Thoracic aorta (tissue), 2 donors: ENCODE results near the gene SGTA. TPM values are rescaled to one million over a fixed set of nuclear protein-coding genes. Genes with fewer than 3 reads are reported as not detected.

ENCODE experiments used
- ATAC-seq: fragments of 150-250 bp; one replicate; pipeline ENCODE4 v1.8.0; 2017; ENCODE audit warnings: low read depth; ENCODE audit not compliant: insufficient number of reproducible peaks, low FRiP score
- DNase-seq: peaks from one replicate; pipeline ENCODE4 v3.0.0-alpha.2; 2020; ENCODE audit warnings: low spot score
- H3K27ac ChIP-seq, 2 donors: fragments of 200-600 bp; sonication (generic); 1 replicate in 1 of 2; 2 replicates in 1 of 2; pipeline ENCODE4 v1.5.1; 2016; ENCODE audit warnings: mild to moderate bottlenecking in 2 of 2, moderate library complexity in 2 of 2
- H3K27me3 ChIP-seq: fragments of 200-600 bp; sonication (generic); replicated peaks from 2 replicates; pipeline ENCODE4 v1.6.0; 2016; ENCODE audit warnings: mild to moderate bottlenecking; ENCODE audit not compliant: insufficient read depth
- H3K36me3 ChIP-seq: fragments of 200-600 bp; sonication (generic); one replicate; pipeline ENCODE4 v1.5.1; 2016
- H3K4me1 ChIP-seq, 2 donors: fragments of 200-600 bp; sonication (generic); 1 replicate in 1 of 2; 2 replicates in 1 of 2; pipeline versions ENCODE4 v1.5.1 to v1.6.0; 2016; ENCODE audit warnings: low read depth in 2 of 2, mild to moderate bottlenecking in 1 of 2; ENCODE audit not compliant: control insufficient read depth in 1 of 2
- H3K4me3 ChIP-seq: fragments of 200-600 bp; sonication (generic); 2 replicates; pipeline ENCODE4 v1.5.1; 2016; ENCODE audit warnings: mild to moderate bottlenecking
- H3K9me3 ChIP-seq: fragments of 200-600 bp; sonication (generic); 2 replicates; pipeline ENCODE4 v1.5.1; 2016
- total RNA-seq, 2 donors: library from RNA; depleted of rRNA; stranded (reverse); fragments of >200 nt; gene quantifications; one replicate each; pipeline versions ENCODE4 v1.1.0 to v1.2.3, GENCODE V29; 2016
- TF ChIP-seq, protein P1 (sequence below): fragments of 200-600 bp; sonication (generic); IDR thresholded peaks from one replicate; pipeline ENCODE4 v1.5.1; 2019; ENCODE audit warnings: antibody characterized with exemption

SGTA gene
- total RNA-seq, 2 donors from 2014 or later, result 43.7 to 46.4 TPM

DNA sequence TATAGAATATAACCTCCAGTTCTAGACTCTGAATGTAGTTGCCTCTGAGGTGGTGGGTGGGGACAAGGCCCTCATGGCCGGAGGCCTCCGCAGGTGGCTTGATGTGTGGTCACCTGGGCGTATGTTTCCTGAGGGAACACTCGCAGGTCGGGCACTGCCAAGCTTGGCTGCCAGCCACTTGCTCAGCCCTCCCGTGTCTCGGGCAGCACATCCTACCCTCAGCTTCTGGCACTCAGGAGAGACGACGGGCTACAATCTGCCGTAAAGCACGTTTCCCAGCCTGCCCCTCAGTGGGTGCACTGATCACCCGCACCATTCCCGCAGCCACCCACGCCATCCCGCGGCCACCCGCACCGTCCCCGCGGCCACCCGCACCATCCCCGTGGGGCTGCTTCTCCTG is 17.4 kb upstream of the SGTA start:
- TF ChIP-seq, protein P1, sequence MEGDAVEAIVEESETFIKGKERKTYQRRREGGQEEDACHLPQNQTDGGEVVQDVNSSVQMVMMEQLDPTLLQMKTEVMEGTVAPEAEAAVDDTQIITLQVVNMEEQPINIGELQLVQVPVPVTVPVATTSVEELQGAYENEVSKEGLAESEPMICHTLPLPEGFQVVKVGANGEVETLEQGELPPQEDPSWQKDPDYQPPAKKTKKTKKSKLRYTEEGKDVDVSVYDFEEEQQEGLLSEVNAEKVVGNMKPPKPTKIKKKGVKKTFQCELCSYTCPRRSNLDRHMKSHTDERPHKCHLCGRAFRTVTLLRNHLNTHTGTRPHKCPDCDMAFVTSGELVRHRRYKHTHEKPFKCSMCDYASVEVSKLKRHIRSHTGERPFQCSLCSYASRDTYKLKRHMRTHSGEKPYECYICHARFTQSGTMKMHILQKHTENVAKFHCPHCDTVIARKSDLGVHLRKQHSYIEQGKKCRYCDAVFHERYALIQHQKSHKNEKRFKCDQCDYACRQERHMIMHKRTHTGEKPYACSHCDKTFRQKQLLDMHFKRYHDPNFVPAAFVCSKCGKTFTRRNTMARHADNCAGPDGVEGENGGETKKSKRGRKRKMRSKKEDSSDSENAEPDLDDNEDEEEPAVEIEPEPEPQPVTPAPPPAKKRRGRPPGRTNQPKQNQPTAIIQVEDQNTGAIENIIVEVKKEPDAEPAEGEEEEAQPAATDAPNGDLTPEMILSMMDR, result no peak
- ATAC-seq, result no peak
- Histone ChIP-seq H3K4me3 (no peak overlapping the region), H3K36me3 (peaks cover 19% of the 10 kb centered on the region), H3K4me1 (no peaks in the 10 kb centered on the region), H3K9me3 (no peaks in the 10 kb centered on the region), H3K27me3 (no peaks in the 10 kb centered on the region), H3K27ac (no peak overlapping the region)
- no peak for DNase-seq

DNA sequence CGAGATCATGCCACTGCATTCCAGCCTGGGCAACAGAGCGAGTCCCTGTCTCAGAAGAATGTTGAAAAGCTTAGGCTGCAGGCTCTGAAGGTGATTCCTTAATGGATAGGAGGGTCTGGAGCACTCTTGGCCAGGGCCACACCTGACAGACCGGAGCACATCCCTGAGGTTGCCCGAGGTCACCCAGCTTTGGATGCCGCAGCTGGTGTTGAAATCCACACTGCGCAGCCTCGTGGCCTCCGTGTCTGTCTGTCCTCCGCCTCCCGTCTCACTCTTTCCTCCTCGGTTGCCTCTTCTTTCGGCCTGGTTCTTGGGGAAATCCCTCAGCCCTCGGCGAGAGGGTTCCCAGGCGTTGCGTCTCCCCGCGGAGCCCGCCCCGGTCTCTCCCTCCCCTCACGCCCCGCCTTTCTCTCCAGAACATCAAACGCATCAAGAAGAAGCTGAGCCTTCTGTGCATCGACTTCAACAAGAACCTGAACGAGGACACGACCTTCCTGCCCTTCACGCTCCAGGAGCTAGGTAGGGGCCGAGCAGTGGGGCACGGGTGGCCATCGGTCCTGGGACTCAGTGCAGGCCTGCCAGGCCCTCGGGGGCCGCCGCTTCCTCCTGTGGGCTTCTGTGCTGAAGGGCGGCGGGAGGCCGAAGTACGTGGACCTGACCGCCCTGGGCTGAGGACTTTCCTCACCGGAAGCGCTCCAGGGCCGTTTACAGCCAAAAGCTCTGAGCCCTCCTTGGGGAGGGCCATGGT is 16.4 kb upstream of the SGTA start:
- TF ChIP-seq, protein P1, result no peak
- no peak for DNase-seq
- ATAC-seq, result no peak
- Histone ChIP-seq H3K27ac (no peak overlapping the region), H3K4me1 (no peaks in the 10 kb centered on the region), H3K36me3 (peaks cover 13% of the 10 kb centered on the region), H3K9me3 (no peaks in the 10 kb centered on the region), H3K27me3 (no peaks in the 10 kb centered on the region), H3K4me3 (no peak overlapping the region)

DNA sequence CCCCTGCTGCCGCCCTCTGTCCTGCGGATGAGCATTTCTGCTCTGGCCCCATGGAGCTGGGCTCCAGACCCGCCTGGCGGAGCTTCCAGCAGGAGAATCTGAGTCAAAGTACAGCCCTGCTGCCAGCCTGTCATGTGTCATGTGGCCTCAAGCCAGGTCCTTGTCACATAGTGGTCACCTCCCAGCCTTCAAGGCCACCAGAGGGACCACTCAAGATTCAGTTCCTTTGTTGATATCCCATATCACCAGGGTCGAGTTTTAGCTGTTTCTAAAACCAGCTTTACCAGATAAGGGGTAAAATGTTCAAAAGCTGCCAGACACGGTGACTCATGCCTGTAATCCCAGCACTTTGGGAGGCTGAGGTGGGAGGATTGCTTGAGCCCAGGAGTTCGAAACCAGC is 15.7 kb upstream of the SGTA start:
- TF ChIP-seq, protein P1, result no peak

DNA sequence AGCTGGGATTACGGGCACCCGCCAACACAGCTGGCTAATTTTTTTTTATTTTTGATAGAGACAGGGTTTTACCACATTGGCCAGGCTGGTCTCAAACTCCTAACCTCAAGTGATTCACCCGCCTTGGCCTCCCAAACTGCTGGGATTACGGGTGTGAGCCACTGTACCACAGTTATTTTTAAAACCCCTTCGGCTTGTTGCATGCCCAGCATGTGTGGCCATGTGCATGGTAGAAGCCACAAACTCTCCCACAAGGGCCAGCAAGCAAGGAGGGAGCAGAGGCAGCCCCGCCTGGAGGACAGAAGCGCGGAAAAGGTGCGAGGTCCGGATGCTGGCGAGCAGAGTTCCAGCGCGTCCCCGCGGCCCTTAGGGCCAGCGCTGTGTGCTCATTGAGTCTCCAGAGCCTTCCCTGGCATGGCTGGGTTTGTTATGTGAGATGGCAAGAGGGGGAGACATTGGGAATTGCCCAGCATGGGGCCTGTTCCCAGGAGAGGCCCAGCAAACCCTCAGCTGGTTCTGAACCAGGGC is 15.1 kb upstream of the SGTA start:
- Histone ChIP-seq H3K9me3 (no peaks in the 10 kb centered on the region), H3K4me3 (no peak overlapping the region), H3K27me3 (no peaks in the 10 kb centered on the region), H3K4me1 (no peaks in the 10 kb centered on the region), H3K36me3 (peaks cover 13% of the 10 kb centered on the region), H3K27ac (no peak overlapping the region)
- ATAC-seq (no peak), DNase-seq (no peak)
- TF ChIP-seq, protein P1, result no peak

More for the DNA sequence above, 15.7 kb upstream of the SGTA start:
- no peak for ATAC-seq
- no peak overlapping the region for H3K27ac ChIP-seq
- H3K4me3 ChIP-seq, result no peak overlapping the region
- no peak for DNase-seq
- H3K9me3 ChIP-seq, result no peaks in the 10 kb centered on the region
- no peaks in the 10 kb centered on the region for H3K4me1 ChIP-seq
- no peaks in the 10 kb centered on the region for H3K27me3 ChIP-seq
- peaks cover 13% of the 10 kb centered on the region for H3K36me3 ChIP-seq

DNA sequence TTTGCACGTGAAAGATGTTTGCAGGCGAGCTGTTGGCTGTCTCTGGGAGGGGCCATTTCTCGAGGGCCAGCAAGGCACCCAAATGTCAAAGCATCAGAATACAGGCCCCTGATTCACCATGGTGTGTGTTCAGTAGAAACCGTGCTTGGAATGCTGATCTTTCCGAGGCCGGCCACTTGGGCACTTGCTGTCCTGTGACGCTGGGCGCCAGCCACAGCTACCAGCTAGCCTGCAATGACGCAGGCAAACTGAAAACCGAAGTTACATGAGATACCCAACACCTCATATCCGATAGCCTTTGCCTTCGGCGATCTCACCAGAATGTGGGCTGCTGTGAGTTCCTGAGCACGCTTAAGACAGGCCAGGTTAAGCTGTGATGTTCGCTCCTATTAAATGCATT is 14.2 kb upstream of the SGTA start:
- peaks cover 4% of the 10 kb centered on the region for H3K36me3 ChIP-seq
- no peaks in the 10 kb centered on the region for H3K27me3 ChIP-seq
- no peaks in the 10 kb centered on the region for H3K9me3 ChIP-seq
- no peak overlapping the region for H3K4me3 ChIP-seq
- DNase-seq (no peak), ATAC-seq (no peak)
- H3K4me1 ChIP-seq, result no peaks in the 10 kb centered on the region
- no peak overlapping the region for H3K27ac ChIP-seq
- TF ChIP-seq, protein P1, result no peak
